HepG2 (cell line): Measurements from ENCODE around the gene CFL1.

ENCODE experiments used
- ARNT ChIP-seq: fragments of 450-650 bp; IDR thresholded peaks from 2 replicates; pipeline ENCODE4 v1.6.1; 2017
- TF ChIP-seq, protein P1 (sequence below): sonication (generic); formaldehyde crosslinking; IDR thresholded peaks from 2 replicates; pipeline ENCODE4 v1.4.0; 2020; ENCODE audit warnings: missing genetic modification reagents

DNA sequence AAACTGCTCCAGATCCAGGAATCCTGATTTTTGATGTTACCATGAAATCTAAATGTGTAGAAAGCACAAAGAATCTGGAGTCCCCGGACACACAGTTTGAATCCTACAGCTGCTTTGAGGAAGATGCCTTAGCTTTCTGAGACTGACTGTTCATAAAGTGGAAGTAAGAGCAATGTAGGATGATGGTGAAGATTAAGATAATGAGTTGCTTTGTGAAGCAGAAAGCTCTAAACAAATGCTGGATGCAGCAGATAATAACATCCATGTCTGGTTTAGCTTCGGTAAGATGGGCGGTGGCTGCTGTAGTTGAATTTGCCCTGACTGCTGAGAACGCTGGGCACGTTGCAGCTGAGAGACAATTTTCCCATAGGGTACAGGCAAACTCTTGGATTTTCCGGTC is 51.0 kb downstream of the CFL1 start:
- no peak for TF ChIP-seq ARNT
- TF ChIP-seq, protein P1, sequence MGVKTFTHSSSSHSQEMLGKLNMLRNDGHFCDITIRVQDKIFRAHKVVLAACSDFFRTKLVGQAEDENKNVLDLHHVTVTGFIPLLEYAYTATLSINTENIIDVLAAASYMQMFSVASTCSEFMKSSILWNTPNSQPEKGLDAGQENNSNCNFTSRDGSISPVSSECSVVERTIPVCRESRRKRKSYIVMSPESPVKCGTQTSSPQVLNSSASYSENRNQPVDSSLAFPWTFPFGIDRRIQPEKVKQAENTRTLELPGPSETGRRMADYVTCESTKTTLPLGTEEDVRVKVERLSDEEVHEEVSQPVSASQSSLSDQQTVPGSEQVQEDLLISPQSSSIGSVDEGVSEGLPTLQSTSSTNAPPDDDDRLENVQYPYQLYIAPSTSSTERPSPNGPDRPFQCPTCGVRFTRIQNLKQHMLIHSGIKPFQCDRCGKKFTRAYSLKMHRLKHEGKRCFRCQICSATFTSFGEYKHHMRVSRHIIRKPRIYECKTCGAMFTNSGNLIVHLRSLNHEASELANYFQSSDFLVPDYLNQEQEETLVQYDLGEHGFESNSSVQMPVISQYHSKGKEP (CRISPR knock-in tag): no peak
